ENCODE measurements around the gene PICALM. TPM values are rescaled to one million over a fixed set of nuclear protein-coding genes. Genes with fewer than 3 reads are reported as not detected.
A peak's percentile ranks its signal among the peaks of the same experiment; 100 is the strongest.
"Not testable (repeated sequence)": the region's sequence is repeated elsewhere in the genome, so short reads cannot be mapped to it uniquely, and the experiment has no call there.

The PICALM gene
- total RNA-seq, 1 donor from 2014 or later: 328 TPM

DNA sequence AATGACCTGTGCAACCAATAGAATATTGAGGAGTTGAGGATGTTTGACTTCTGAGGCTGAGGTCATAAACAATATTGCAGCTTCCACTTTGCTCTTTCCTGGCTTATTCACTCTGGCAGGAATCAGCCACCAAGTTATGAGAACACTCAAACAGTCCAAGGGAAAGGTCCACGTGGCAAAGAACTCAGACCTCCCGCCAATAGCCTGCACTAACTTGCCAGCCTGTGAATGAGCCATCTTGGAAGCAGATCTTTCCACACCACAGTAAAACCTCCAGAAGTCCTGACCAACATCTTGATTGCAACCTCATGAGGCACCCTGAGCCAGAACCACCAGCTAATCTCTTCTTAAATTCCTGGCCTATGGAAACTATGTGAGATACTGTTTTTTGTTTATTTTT lies 22.7 kb upstream of the PICALM start:
- no peaks in the 10 kb centered on the region for H3K36me3 Mint-ChIP-seq (ENCODE audit: low read depth)
- peaks cover 53% of the 10 kb centered on the region for H3K4me1 Mint-ChIP-seq (ENCODE audit: low read depth)
- no peak for DNase-seq (ENCODE audit: low spot score)
- no peak overlapping the region for H3K4me3 Mint-ChIP-seq (ENCODE audit: unreplicated experiment)
- peaks cover 3% of the 10 kb centered on the region for H3K9me3 Mint-ChIP-seq (ENCODE audit: low read depth)
- no peaks in the 10 kb centered on the region for H3K27me3 Mint-ChIP-seq (ENCODE audit: low read depth)
- peak overlapping the region; percentile 86 for H3K27ac Mint-ChIP-seq (ENCODE audit: unreplicated experiment)
- TF ChIP-seq, protein P1, sequence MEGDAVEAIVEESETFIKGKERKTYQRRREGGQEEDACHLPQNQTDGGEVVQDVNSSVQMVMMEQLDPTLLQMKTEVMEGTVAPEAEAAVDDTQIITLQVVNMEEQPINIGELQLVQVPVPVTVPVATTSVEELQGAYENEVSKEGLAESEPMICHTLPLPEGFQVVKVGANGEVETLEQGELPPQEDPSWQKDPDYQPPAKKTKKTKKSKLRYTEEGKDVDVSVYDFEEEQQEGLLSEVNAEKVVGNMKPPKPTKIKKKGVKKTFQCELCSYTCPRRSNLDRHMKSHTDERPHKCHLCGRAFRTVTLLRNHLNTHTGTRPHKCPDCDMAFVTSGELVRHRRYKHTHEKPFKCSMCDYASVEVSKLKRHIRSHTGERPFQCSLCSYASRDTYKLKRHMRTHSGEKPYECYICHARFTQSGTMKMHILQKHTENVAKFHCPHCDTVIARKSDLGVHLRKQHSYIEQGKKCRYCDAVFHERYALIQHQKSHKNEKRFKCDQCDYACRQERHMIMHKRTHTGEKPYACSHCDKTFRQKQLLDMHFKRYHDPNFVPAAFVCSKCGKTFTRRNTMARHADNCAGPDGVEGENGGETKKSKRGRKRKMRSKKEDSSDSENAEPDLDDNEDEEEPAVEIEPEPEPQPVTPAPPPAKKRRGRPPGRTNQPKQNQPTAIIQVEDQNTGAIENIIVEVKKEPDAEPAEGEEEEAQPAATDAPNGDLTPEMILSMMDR (IDR thresholded peaks at IDR 0.05): no peak

- no peak for DNase-seq (ENCODE audit: low spot score)
- H3K9me3 Mint-ChIP-seq (ENCODE audit: low read depth): peaks cover 7% of the 10 kb centered on the region
- H3K4me1 Mint-ChIP-seq (ENCODE audit: low read depth): peaks cover 58% of the 10 kb centered on the region
- TF ChIP-seq, protein P1 (IDR thresholded peaks at IDR 0.05): no peak
- no peak overlapping the region for H3K4me3 Mint-ChIP-seq (ENCODE audit: unreplicated experiment)
- H3K27ac Mint-ChIP-seq (ENCODE audit: unreplicated experiment): peak overlapping the region; percentile 86
- H3K36me3 Mint-ChIP-seq (ENCODE audit: low read depth): no peaks in the 10 kb centered on the region
- H3K27me3 Mint-ChIP-seq (ENCODE audit: low read depth): no peaks in the 10 kb centered on the region
Measured at GRCh38 chr11:86091086-86091485, 22.2 kb upstream of the PICALM start.

DNA sequence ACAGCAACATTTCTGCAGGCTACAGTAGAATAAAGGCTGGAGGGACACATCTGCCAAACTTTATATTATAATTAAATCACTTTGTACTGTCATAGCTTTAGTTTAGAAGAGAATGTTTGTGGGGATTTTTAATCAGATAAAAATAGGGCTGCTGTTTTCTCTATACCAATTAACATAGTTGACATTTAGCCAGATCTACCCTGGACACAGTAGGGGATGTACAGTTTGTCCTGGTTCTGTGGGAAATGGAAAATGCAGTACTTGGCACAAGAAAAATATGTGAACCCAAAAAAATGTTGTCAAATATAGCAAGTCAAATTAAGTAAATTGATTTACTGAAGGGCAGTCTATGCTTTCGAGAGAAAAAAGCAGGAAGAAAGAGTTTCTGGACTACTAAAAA lies 20.8 kb upstream of the PICALM start:
- TF ChIP-seq, protein P1 (IDR thresholded peaks at IDR 0.05): no peak
- DNase-seq (ENCODE audit: low spot score): no peak
- peaks cover 7% of the 10 kb centered on the region for H3K9me3 Mint-ChIP-seq (ENCODE audit: low read depth)
- no peaks in the 10 kb centered on the region for H3K27me3 Mint-ChIP-seq (ENCODE audit: low read depth)
- no peak overlapping the region for H3K4me3 Mint-ChIP-seq (ENCODE audit: unreplicated experiment)
- H3K4me1 Mint-ChIP-seq (ENCODE audit: low read depth): peaks cover 68% of the 10 kb centered on the region
- H3K27ac Mint-ChIP-seq (ENCODE audit: unreplicated experiment): peak overlapping the region; percentile 90
- peaks cover 2% of the 10 kb centered on the region for H3K36me3 Mint-ChIP-seq (ENCODE audit: low read depth)

DNA sequence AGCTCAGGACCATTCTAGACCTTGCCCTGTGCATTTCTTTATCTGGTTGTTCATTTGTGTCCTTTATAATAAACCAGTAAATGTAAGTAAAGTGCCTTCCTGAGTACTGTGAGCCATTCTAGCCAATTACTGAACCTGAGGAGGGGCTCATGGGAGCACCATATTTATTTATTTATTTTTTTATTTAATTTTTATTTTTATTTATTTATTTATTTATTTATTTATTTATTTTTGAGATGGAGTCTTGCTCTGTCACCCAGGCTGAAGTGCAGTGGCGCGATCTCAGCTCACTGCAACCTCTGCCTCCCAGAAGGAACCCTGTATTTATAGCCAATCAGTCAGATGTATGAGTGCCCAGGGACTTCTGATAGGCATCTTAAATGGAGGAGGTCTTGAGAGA lies 18.8 kb upstream of the PICALM start:
- DNase-seq (ENCODE audit: low spot score); H3K27ac Mint-ChIP-seq (ENCODE audit: unreplicated experiment); H3K36me3 Mint-ChIP-seq (ENCODE audit: low read depth); H3K27me3 Mint-ChIP-seq (ENCODE audit: low read depth); H3K4me3 Mint-ChIP-seq (ENCODE audit: unreplicated experiment): not testable (repeated sequence)
- H3K9me3 Mint-ChIP-seq (ENCODE audit: low read depth): peaks cover 21% of the 10 kb centered on the region
- peaks cover 63% of the 10 kb centered on the region for H3K4me1 Mint-ChIP-seq (ENCODE audit: low read depth)

DNA sequence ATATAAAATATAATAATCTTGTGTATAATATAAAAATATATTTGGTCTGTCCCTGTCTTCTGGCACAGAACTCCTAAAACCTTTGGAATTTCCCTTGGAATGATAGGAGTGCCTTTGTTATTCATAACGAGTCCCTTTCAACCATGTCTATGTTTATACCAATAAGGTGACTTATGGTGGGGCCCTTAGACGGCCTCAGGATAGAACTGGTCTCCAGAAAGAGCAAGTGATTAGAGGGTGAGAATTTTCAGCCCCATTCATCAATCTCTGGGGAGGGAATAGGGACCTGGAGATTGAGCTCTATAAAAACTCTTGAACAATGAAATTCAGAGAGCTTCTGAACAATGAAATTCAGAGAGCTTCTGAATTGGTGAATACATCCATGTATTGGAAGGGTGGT lies 18.4 kb upstream of the PICALM start:
- H3K9me3 Mint-ChIP-seq (ENCODE audit: low read depth): peaks cover 26% of the 10 kb centered on the region
- peaks cover 8% of the 10 kb centered on the region for H3K36me3 Mint-ChIP-seq (ENCODE audit: low read depth)
- no peaks in the 10 kb centered on the region for H3K27me3 Mint-ChIP-seq (ENCODE audit: low read depth)
- no peak overlapping the region for H3K4me3 Mint-ChIP-seq (ENCODE audit: unreplicated experiment)
- TF ChIP-seq, protein P1 (IDR thresholded peaks at IDR 0.05): no peak
- peaks cover 63% of the 10 kb centered on the region for H3K4me1 Mint-ChIP-seq (ENCODE audit: low read depth)
- DNase-seq (ENCODE audit: low spot score): no peak
- H3K27ac Mint-ChIP-seq (ENCODE audit: unreplicated experiment): no peak overlapping the region

DNA sequence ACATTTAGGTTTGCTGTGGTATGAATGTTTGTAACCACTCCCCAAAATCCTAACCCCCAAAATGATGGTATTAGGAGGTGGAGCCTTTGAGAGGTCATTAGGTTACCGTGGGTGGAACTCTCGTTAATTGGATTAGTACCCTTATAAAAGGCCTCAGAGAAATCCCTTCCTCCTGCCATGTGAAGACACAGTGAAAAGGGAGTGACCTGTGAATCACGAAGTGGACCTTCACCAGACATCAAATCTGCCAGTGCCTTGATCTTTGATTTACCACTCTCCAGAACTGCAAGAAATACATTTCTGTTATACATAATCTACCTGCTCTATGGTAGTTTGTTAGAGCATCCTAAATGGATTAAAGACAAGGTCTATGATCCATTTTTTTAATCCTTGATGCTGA lies 12.6 kb upstream of the PICALM start:
- Mint-ChIP-seq H3K36me3 (ENCODE audit: low read depth) (peaks cover 8% of the 10 kb centered on the region), H3K27me3 (ENCODE audit: low read depth) (no peaks in the 10 kb centered on the region), H3K4me3 (ENCODE audit: unreplicated experiment) (no peak overlapping the region), H3K9me3 (ENCODE audit: low read depth) (peaks cover 36% of the 10 kb centered on the region), H3K27ac (ENCODE audit: unreplicated experiment) (no peak overlapping the region), H3K4me1 (ENCODE audit: low read depth) (peaks cover 26% of the 10 kb centered on the region)
- TF ChIP-seq, protein P1 (IDR thresholded peaks at IDR 0.05): no peak
- DNase-seq (ENCODE audit: low spot score): no peak
